ENCODE measurements around the gene GFRA1.

GRCh38 chr10:116160271-116160670, 112.7 kb downstream of the GFRA1 start:
- TF ChIP-seq CTCF (conservative IDR thresholded peaks at IDR 0.05 in 1 of 2, IDR thresholded peaks at IDR 0.05 in 1 of 2; ENCODE audit: low read depth in 1 of 2, low read length in 2 of 2), result no peak
- no peak for TF ChIP-seq EZH2 (IDR thresholded peaks at IDR 0.05; ENCODE audit: low read length, missing control alignments)
